Measurements from ENCODE around the gene PABPN1L.
"Not testable (repeated sequence)": the region's sequence is repeated elsewhere in the genome, so short reads cannot be mapped to it uniquely, and the experiment has no call there.

The PABPN1L gene

DNA sequence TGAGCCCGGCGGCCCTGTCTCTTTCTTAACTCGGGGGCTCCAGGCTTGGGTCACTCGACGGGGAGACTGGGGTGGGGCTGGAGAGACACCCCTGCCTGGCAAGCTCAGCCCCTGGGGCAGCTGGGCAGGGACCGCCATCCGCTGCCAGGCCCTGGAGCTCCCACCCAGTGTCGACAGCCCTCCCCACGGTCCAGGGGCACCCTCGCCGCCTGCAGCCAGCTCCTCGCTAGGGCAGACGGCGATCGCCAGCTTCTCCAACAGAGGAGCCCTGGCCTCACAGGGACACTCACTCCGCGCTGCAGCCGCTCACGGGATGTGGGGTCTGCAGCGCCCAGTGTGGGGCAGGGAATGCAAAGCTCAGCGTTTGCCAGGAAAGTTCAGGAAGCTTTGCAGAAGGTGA, 38.7 kb downstream of the PABPN1L start:
- TF ChIP-seq, protein P1, sequence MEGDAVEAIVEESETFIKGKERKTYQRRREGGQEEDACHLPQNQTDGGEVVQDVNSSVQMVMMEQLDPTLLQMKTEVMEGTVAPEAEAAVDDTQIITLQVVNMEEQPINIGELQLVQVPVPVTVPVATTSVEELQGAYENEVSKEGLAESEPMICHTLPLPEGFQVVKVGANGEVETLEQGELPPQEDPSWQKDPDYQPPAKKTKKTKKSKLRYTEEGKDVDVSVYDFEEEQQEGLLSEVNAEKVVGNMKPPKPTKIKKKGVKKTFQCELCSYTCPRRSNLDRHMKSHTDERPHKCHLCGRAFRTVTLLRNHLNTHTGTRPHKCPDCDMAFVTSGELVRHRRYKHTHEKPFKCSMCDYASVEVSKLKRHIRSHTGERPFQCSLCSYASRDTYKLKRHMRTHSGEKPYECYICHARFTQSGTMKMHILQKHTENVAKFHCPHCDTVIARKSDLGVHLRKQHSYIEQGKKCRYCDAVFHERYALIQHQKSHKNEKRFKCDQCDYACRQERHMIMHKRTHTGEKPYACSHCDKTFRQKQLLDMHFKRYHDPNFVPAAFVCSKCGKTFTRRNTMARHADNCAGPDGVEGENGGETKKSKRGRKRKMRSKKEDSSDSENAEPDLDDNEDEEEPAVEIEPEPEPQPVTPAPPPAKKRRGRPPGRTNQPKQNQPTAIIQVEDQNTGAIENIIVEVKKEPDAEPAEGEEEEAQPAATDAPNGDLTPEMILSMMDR (conservative IDR thresholded peaks at IDR 0.05), result no peak
- H3K27ac ChIP-seq, result no peak overlapping the region

GRCh38 chr16:88826070-88826840, 40.2 kb downstream of the PABPN1L start:
- no peak overlapping the region for H3K27ac ChIP-seq
- TF ChIP-seq, protein P1 (conservative IDR thresholded peaks at IDR 0.05), result no peak

DNA sequence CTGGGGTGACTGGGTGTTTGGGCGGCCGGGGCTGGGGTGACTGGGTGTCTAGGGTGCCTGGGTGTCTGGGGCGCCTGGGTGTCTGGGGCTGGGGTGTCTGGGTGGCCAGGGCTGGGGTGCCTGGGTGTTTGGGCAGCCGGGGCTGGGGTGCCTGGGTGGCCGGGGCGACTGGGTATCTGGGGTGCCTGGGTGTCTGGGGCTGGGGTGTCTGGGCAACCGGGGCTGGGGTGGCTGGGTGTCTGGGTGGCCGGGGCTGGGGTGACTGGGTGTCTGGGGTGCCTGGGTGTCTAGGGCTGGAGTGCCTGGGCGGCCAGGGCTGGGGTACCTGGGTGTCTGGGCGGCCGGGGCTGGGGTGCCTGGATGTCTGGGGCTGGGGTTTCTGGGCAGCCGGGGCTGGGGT, 41.3 kb downstream of the PABPN1L start:
- H3K27ac ChIP-seq, result no peak overlapping the region
- TF ChIP-seq, protein P1 (conservative IDR thresholded peaks at IDR 0.05), result no peak

DNA sequence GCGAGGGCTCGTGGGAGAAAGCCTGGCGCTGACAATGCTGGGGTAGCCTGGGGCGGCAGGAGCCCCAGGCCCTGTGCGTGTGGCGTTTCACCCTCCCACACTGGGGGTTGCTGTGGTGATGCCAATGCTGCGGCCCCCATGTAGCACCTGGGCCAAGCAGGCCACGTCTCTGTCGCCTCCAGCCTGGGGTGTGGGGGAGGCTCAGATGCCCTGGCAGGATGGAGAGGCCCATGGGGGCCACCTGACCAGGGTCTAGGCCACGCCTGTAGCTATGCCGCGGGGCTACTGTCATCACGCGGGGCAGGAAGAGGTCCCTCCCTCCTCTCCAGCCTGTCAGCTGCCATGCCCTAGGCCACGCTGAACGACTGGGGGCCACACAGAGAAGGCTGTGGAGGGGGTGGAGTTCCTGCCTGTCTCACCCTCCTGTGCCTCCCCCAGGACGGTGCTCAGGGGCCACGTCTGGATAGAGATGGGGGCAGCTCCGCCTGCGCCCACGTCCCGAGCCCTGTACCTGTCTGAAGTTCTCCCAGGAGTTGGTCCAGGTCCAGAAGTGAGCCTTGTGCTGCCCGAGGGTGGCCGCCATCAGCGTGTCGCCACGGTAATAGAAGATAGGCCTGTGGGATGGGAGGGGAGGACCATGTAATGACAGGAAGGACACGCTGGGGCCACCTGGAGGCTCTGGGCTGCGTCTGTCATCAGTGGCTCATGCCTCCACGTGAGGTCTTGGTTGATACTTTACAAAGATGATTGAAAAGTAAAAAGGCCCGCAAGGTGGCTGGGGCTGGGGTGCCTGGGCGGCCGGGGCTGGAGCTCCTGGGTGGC, 42.0 kb downstream of the PABPN1L start:
- TF ChIP-seq, protein P1 (conservative IDR thresholded peaks at IDR 0.05), result no peak
- H3K27ac ChIP-seq, result no peak overlapping the region

DNA sequence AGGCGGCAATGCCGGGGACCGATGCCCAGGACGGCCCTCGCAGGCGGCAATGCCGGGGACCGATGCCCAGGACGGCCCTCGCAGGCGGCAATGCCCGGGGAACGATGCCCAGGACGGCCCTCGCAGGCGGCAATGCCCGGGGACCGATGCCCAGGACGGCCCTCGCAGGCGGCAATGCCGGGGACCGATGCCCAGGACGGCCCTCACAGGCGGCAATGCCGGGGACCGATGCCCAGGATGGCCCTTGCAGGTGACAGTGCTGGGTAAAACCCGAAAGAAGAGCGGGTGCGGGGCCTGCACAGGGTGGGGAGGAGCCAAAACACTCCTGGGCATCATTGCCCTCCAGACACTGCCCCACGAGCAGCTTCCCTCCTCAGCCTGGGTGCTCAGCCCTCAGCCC, 42.8 kb downstream of the PABPN1L start:
- H3K27ac ChIP-seq, result not testable (repeated sequence)

DNA sequence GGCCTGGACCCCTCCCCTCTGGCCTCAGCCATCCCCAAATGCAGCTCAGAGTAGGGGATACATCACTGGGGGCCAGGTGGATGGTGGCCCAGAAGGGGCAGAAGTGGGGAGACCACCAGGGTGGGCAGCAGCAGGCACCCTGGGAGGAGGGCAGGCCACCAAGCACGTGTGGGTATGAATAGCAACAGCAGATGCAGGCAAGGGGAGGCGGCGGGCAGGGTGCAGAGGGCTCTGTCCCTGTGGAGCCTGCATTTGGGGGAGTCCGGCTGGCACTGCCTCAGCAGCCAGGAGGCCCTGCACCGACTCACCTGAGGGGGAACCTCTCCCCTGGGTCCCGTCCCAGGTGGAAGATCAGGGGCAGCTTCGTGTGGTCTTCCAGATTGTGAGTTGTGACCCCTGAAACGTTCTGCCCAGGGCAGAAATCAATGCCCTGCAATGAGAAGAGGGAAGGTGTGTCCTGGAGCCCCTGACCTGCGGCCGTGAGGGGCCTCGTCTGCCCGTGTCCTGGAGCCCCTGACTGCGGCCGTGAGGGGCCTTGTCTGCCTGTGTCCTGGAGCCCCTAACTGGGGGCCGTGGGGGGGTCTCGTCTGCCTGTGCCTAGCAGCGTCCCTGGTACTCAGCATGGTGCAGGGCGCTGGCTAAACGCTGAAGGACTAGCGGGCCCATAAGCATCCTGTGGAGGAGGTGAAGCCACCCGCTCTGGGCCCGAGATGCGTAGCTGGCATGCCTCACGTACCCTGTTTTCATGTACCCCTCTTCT, 44.0 kb downstream of the PABPN1L start:
- no peak overlapping the region for H3K27ac ChIP-seq
- TF ChIP-seq, protein P1 (conservative IDR thresholded peaks at IDR 0.05), result no peak

DNA sequence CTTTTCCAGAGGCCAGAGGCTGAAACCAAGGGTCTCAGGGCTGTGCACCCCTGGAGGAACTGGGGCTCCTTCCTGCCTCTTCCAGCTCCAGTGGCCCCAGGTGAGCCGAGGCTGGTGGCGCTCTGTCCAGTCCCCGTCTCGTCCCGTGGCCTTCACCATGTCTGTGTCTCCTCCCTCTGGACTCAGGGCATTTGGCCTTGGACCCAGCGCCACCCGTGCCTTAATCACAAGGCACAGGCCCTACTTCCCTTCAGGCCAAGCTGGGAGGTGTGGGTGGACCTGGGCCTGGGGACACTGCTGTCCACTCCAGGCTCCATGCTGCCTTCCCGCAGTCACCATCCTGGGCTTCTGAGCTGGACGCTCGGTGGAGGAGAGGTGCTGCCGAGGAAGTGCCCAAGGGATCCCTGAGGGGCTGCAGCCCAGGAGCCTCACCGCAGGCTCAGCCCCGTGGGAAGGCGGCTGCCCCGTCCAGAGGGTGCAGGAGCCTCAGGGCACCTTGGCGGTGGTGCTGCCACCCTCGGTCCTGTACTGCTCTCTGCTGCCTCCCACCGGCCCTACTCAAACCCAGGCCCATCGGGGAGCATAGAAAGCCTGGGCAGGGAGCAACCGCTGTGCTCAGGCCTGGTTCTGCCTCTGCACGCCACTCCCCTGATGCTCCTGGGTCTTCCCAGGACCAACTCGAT, 45.2 kb downstream of the PABPN1L start:
- TF ChIP-seq, protein P1 (conservative IDR thresholded peaks at IDR 0.05), result no peak
- H3K27ac ChIP-seq, result no peak overlapping the region

Data from VCaP (cell line).